GM21367 (cell line): Measurements from ENCODE around the gene FMR1.
A peak's percentile ranks its signal among the peaks of the same experiment; 100 is the strongest.

ENCODE experiments used
- ATAC-seq: cut with Tn5 transposase; IDR thresholded peaks from one replicate; pipeline ENCODE4 v1.9.1; 2021; ENCODE audit not compliant: unreplicated experiment

The FMR1 gene

DNA sequence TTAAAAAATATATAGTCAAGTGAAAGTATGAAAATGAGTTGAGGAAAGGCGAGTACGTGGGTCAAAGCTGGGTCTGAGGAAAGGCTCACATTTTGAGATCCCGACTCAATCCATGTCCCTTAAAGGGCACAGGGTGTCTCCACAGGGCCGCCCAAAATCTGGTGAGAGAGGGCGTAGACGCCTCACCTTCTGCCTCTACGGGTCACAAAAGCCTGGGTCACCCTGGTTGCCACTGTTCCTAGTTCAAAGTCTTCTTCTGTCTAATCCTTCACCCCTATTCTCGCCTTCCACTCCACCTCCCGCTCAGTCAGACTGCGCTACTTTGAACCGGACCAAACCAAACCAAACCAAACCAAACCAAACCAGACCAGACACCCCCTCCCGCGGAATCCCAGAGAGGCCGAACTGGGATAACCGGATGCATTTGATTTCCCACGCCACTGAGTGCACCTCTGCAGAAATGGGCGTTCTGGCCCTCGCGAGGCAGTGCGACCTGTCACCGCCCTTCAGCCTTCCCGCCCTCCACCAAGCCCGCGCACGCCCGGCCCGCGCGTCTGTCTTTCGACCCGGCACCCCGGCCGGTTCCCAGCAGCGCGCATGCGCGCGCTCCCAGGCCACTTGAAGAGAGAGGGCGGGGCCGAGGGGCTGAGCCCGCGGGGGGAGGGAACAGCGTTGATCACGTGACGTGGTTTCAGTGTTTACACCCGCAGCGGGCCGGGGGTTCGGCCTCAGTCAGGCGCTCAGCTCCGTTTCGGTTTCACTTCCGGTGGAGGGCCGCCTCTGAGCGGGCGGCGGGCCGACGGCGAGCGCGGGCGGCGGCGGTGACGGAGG, at the start of gene FMR1:
Gene FMR1, plus strand, starts transcription at position 728 of the 831 bp plus-strand sequence. CDS start 261 bp downstream, outside the sequence.
- ATAC-seq = peak; percentile 85

- ATAC-seq = peak; percentile 90
Observed at GRCh38 chrX:147875866-147876596, 35.7 kb upstream of the FMR1 start.

DNA sequence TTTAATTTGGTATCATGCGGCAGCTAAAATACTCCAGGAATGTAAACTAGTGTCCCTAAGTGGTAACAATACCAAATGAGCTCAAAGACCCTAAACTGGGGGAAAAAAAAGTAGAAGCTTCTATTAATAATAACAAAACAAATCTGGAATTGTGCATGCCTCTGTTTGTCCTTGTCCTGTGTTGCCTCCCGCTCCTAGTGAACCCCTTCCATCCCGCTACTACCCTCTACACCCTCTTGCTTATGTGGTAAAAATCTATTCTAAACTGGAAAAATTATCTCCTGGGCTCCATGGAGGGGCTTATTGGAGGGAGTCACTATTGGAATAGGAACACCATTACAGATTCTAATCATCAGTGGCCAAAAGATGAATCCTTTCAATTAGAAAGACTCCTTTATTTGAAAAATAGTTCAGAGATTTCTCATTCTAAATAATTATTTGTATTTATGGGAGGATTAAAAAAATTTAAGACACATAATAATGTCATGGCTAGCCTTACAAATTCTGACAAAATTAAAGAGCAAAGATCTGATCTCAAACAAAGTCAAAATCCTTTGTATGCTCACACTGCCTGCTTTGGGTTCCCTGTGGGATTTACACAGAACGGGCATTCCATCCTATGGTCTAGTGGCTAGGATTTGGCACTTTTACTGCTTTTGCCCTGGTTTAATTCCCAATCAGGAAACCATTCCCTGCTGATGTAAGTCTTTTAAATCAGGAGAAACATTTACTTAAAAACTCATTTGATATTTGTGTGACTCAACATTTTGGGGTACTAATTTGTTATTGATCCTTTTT, 34.7 kb upstream of the FMR1 start:
- ATAC-seq = no peak

GRCh38 chrX:147877726-147878125, 34.0 kb upstream of the FMR1 start:
- no peak for ATAC-seq

DNA sequence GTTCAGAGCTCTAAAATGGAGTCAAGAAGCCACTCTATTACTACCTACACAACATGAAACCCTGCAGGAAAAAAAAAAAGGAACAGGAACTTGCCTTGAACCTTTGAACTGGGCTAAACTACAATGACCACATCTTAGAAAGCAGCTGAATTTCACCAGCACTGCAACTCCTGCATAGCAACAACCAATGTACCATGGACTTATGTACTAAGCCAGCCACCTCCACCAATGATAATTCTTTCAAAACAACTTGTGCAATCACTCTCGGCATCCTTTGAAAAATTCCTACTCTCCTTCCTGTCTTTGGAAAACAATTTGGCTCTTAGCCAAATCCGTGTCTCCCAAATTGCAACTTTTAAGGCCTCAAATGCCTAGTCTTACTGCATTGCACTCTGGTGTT, 26.8 kb upstream of the FMR1 start:
- ATAC-seq = no peak

DNA sequence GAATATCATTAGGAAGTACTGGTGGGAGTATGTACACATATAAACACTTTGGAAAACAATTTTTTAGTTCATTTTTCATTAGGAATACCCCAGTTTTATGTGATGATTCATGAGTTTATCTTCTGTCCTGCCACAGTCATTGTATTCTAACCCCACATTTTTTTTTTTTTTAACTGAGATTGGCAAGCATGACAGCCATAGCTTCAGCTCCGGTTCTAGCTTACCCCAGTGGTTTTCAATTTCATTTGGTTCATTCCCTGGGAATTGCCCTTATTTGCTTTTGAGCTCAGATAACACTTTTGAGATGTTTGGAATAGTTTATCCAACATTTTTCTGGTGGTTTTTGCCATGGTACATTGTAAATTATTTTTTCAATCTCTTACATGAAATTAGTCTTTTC, 21.0 kb upstream of the FMR1 start:
- ATAC-seq = no peak

GRCh38 chrX:147891896-147892295, 19.8 kb upstream of the FMR1 start:
- no peak for ATAC-seq

DNA sequence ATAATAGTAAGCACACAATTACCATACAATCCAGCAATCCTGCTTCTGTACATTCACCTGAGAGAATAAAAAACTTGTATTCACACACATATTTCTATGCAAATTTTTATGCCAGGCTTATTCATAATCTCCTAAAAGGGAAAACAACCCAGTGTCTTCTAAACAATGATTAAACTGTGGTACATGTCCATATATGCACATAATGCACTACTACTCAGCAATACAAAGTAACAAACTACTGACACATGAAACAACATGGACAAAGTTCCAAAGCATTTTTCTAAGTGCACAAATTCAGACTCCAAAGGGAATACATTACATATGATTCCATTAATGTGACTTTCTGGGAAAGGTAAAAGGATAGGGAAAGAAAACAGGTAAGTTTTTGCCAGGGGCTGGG, 18.0 kb upstream of the FMR1 start:
- no peak for ATAC-seq

- no peak for ATAC-seq
Observed at GRCh38 chrX:147894366-147894963, 17.3 kb upstream of the FMR1 start.

DNA sequence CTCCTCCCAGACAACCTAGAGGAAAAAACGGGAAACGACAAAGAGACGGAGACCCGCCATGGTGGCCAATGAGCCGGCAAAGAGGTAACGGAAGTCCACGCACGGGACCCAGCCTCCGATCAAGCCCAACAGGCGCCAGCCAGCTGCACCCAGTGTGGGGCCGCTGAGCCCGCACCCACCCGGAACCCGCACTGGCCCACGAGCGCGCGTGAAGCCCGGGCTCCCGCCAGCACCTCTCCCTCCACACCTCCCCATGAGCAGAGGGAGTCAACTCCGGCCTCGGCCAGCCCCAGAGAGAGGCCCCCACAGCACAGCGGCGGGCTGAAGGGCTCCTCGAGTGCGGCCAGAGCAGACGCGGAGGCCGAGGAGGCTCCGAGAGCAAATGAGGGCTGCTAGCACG, 14.6 kb upstream of the FMR1 start:
- no peak for ATAC-seq

GRCh38 chrX:147898951-147899350, 12.8 kb upstream of the FMR1 start:
- no peak for ATAC-seq

DNA sequence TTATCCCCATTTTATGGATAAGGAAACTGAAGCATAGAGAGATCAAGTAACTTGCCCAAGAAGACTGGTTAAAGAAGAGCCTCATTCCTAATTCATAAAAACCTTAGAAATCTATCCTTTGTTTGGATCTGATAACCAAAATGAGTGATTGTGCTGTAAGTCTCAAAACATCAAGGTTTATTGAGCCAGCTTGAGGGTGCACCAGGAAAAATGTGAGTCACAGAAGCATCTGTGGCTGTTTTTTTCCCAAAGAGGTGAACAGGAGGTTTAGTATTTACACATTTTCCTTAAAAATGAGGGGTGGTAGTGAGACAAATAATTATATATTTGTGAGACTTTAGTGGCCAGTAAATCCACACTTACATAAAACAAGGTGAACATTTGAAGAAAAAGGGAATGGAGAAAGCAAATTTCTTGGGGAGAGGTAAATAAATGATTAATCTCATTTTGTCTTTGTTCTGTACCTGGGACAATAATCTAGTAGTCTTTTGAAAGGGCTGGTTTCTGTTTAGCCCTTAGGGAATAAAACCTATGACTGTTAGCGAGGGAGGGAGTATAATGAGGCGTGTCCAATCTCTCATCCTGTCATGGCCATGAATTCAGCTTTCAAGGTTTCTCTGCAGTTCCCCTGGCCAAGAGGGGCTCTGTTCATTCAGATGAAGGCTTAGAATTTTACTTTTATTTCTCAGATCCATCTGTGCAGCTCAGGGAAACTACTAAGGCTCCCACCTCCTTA, 12.2 kb upstream of the FMR1 start:
- ATAC-seq = no peak

DNA sequence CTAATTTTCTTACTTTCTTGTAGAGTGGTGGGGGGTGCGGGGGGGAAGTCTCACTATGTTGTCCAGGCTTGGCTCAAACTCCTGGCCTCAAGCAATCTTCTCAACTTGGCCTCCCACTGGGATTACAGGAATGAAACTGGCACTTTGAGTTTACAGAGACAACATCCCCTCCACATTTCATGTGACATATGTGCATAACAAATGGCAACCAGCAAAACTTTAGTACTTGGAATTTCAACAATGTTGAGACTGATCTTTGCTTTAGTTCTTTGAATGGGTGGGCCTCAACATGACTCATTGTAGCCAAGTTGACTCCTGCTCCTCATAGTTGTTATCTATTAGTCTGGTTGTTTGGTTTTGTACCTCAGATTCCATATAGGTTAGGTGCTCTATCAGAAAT, 11.4 kb upstream of the FMR1 start:
- ATAC-seq = no peak

GRCh38 chrX:147901461-147902126, 10.1 kb upstream of the FMR1 start:
- no peak for ATAC-seq

- no peak for ATAC-seq
Observed at GRCh38 chrX:147902270-147902669, 9.4 kb upstream of the FMR1 start.

- no peak for ATAC-seq
Observed at GRCh38 chrX:147908106-147908505, 3.6 kb upstream of the FMR1 start.

GRCh38 chrX:147910607-147911006, 1.1 kb upstream of the FMR1 start:
- no peak for ATAC-seq

DNA sequence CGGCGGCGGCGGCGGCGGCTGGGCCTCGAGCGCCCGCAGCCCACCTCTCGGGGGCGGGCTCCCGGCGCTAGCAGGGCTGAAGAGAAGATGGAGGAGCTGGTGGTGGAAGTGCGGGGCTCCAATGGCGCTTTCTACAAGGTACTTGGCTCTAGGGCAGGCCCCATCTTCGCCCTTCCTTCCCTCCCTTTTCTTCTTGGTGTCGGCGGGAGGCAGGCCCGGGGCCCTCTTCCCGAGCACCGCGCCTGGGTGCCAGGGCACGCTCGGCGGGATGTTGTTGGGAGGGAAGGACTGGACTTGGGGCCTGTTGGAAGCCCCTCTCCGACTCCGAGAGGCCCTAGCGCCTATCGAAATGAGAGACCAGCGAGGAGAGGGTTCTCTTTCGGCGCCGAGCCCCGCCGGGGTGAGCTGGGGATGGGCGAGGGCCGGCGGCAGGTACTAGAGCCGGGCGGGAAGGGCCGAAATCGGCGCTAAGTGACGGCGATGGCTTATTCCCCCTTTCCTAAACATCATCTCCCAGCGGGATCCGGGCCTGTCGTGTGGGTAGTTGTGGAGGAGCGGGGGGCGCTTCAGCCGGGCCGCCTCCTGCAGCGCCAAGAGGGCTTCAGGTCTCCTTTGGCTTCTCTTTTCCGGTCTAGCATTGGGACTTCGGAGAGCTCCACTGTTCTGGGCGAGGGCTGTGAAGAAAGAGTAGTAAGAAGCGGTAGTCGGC, 528 bp downstream of the FMR1 start:
- peak; percentile 35 for ATAC-seq

DNA sequence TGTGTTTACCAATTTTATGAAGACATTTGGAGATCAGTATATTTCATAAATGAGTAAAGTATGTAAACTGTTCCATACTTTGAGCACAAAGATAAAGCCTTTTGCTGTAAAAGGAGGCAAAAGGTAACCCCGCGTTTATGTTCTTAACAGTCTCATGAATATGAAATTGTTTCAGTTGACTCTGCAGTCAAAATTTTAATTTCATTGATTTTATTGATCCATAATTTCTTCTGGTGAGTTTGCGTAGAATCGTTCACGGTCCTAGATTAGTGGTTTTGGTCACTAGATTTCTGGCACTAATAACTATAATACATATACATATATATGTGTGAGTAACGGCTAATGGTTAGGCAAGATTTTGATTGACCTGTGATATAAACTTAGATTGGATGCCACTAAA, 1.9 kb downstream of the FMR1 start:
- no peak for ATAC-seq
